Measurements from ENCODE around the gene CCDC107.

- TF ChIP-seq CTCF (IDR thresholded peaks at IDR 0.05) = no peak
- no peak for TF ChIP-seq POLR2A (IDR thresholded peaks at IDR 0.05; ENCODE audit: low read depth)
Observed at GRCh38 chr9:35628389-35628991, 29.6 kb upstream of the CCDC107 start.
